NB4 (cell line): ENCODE measurements around the gene CST4.

Source experiments
- MAX ChIP-seq: IDR thresholded peaks from 2 replicates; pipeline ENCODE4 v1.6.1; 2011; ENCODE audit warnings: low read depth, low read length
- MYC ChIP-seq: IDR thresholded peaks from 2 replicates; pipeline ENCODE4 v1.6.1; 2011; ENCODE audit warnings: low read depth, low read length
- POLR2A ChIP-seq: IDR thresholded peaks from 2 replicates; pipeline ENCODE4 v1.6.1; 2011; ENCODE audit warnings: mild to moderate bottlenecking; ENCODE audit not compliant: insufficient read length; ENCODE audit errors: extremely low read depth
- TF ChIP-seq, protein P1 (sequence below): IDR thresholded peaks from one replicate; pipeline ENCODE4 v1.5.1; 2012; ENCODE audit warnings: low read depth, low read length

DNA sequence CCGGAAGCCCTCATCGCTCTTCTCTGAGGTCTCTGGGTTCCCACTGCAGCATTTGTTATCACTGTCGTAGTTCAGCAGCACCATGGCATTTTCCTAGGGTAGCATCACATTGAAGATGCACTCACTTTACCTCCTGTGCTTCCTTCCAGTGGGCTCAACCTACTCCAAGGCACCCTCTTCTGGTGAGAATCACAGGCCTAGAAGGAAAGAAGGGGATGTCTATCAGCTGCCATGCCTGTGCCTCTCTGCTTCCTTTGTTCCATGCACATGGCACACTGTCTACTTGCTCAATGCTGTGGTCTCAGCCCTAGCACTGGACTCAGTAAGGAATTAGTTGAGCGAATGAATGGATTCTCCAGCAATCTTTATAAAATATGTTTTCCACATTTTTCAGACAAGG is 22.6 kb downstream of the CST4 start:
- TF ChIP-seq, protein P1, sequence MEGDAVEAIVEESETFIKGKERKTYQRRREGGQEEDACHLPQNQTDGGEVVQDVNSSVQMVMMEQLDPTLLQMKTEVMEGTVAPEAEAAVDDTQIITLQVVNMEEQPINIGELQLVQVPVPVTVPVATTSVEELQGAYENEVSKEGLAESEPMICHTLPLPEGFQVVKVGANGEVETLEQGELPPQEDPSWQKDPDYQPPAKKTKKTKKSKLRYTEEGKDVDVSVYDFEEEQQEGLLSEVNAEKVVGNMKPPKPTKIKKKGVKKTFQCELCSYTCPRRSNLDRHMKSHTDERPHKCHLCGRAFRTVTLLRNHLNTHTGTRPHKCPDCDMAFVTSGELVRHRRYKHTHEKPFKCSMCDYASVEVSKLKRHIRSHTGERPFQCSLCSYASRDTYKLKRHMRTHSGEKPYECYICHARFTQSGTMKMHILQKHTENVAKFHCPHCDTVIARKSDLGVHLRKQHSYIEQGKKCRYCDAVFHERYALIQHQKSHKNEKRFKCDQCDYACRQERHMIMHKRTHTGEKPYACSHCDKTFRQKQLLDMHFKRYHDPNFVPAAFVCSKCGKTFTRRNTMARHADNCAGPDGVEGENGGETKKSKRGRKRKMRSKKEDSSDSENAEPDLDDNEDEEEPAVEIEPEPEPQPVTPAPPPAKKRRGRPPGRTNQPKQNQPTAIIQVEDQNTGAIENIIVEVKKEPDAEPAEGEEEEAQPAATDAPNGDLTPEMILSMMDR: peak; percentile 15
- no peak for TF ChIP-seq MAX
- no peak for TF ChIP-seq MYC
- TF ChIP-seq POLR2A: no peak
